Cardiac fibroblast (primary cell): ENCODE data around the gene CCT7.

ENCODE experiments used
- DNase-seq, 2 donors: peaks; one replicate each; pipeline versions ENCODE4 v3.0.0 to v3.0.0-alpha.2; 2010; ENCODE audit warnings: low read depth in 2 of 2
- H3K4me3 ChIP-seq, 2 donors: replicated peaks in 1 of 2; 1 replicate in 1 of 2; 2 replicates in 1 of 2; pipeline ENCODE4 v1.5.1; 2011; ENCODE audit warnings: low read depth in 2 of 2, low read length in 2 of 2, mild to moderate bottlenecking in 2 of 2, moderate library complexity in 1 of 2
- CTCF ChIP-seq: IDR thresholded peaks from one replicate; pipeline ENCODE4 v1.5.1; 2011; ENCODE audit warnings: low read depth, mild to moderate bottlenecking, low read length, inconsistent platforms

Gene CCT7

GRCh38 chr2:73212448-73213176 is 21.5 kb upstream of the CCT7 start:
- H3K4me3 ChIP-seq, result no peak overlapping the region
- peak; percentile 87 to 95 for DNase-seq
- TF ChIP-seq CTCF, result peak; percentile 96

DNA sequence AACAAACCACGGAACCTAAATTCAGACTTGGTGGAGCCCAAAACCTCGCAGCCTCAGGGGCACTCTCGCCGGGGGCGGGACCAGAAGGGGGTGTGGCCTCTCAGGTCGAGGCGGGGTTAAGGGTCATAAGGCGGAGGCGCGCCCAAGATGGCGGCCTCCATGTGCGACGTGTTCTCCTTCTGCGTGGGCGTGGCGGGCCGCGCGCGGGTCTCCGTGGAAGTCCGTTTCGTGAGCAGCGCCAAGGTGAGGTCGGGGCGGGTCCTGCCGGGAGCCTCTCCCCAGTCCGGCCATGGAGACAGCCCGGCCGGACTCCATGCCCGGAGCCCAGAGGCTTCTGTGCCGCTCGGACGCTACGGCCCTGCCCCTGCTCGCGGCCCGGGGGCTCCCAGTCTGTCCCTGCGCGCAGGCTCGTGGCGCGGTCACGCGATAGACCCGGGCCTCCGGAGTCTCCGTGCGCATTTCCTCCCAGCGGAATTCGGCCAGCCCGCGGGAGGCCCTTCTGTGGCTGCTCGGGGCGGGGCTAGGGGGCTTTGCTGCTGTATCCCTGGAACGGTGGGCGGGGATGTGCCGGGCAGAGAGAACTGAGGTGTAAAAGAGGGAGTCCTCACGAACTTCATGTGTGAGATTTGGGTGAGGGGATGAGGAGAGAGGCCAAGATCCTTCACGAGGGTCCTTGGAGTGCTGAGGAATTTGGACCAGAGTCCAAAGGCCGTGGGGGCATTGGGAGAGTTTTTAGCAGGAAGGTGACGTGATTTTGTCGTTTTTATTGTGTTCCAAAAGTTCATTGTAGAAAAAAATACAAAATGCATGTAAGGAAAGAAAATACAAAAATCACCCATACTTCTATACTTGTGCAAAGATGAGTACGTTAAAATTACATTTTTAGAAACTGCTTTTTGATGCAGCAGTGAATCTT is 19.7 kb upstream of the CCT7 start, which contains the start of gene SMYD5:
SMYD5 (plus strand) TSS at position 126 of the 916 bp plus-strand sequence; CDS start at position 148, 22 bp downstream.
- TF ChIP-seq CTCF, result no peak
- H3K4me3 ChIP-seq, result peak within 1 kb of the TSS; percentile 69 to 86
- peak; percentile 87 to 92 for DNase-seq

GRCh38 chr2:73215254-73215653 is 18.9 kb upstream of the CCT7 start:
- peak overlapping the region in 1 of 2 donors; percentile 86 for H3K4me3 ChIP-seq
- no peak for TF ChIP-seq CTCF
- DNase-seq, result no peak

DNA sequence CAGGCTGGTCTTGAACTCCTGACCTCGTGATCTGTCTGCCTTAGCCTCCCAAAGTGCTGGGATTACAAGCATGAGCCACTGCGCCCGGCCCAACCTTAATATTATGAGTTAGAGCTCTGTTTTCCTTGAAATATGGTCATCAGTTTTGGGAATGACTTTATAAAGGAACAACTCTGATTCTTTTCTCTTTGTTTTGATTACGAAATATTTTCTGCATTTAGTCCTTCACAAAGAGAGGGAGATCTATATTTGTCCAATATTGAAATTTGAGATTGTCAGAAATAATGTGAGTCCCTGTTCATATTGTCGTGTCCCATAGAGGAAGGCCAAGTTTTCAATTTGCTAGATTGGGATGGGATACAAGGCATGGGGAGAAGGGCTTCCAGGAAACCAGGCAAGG is 16.9 kb upstream of the CCT7 start:
- no peak for TF ChIP-seq CTCF
- no peak for DNase-seq
- H3K4me3 ChIP-seq, result no peak overlapping the region

- TF ChIP-seq CTCF, result no peak
- DNase-seq, result no peak
- no peak overlapping the region for H3K4me3 ChIP-seq
Measured at GRCh38 chr2:73217826-73218225, 16.3 kb upstream of the CCT7 start.

DNA sequence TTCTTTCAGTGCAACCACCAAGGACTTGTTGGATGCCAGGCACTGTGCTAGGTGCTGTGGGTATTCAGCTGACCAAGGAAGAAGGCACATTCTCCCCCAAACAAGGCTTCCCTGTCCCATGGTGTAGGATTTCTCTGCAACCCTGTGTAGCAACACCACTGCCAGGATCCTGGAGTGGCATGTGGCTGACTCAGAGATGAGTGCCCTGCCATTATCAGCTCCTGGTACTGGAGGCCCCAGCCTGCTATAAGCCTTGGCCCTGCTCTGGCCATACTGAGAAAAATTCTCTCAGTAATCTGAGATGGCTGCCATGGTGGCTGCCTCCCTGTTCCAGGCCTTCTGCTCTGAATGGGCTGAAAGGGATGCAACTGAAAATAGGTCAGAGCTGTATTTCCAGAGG is 15.8 kb upstream of the CCT7 start:
- H3K4me3 ChIP-seq, result no peak overlapping the region
- no peak for TF ChIP-seq CTCF
- DNase-seq, result peak in 1 of 2 donors; percentile 59
